Activated CD4-positive, alpha-beta T cell treated with anti-CD3 and anti-CD28 coated beads for 24 hours (primary cell): ENCODE measurements around the gene CYP2A6.
"Not testable (repeated sequence)": the region's sequence is repeated elsewhere in the genome, so short reads cannot be mapped to it uniquely, and the experiment has no call there.

Experiments
- DNase-seq, 2 donors: peaks; one replicate each; pipeline ENCODE4 v3.0.0-alpha.2; 2020; ENCODE audit warnings: low read depth in 2 of 2

CYP2A6 gene

GRCh38 chr19:40819479-40820234, 30.6 kb downstream of the CYP2A6 start:
- peak in 1 of 2 donors; percentile 53 for DNase-seq

- DNase-seq = peak; percentile 63 to 69
Observed at GRCh38 chr19:40818480-40819399, 31.5 kb downstream of the CYP2A6 start.

GRCh38 chr19:40815223-40815622, 35.0 kb downstream of the CYP2A6 start:
- no peak for DNase-seq

- DNase-seq = no peak
Observed at GRCh38 chr19:40813182-40813581, 37.1 kb downstream of the CYP2A6 start.

GRCh38 chr19:40812571-40812970, 37.7 kb downstream of the CYP2A6 start:
- not testable (repeated sequence) for DNase-seq

GRCh38 chr19:40811478-40812341, 38.5 kb downstream of the CYP2A6 start:
- DNase-seq = no peak

GRCh38 chr19:40810649-40811408, 39.4 kb downstream of the CYP2A6 start:
- not testable (repeated sequence) for DNase-seq

GRCh38 chr19:40810160-40810559, 40.1 kb downstream of the CYP2A6 start:
- DNase-seq = no peak

- DNase-seq = no peak
Observed at GRCh38 chr19:40809358-40810086, 40.7 kb downstream of the CYP2A6 start.

- DNase-seq = no peak
Observed at GRCh38 chr19:40808497-40808896, 41.8 kb downstream of the CYP2A6 start.

- DNase-seq = no peak
Observed at GRCh38 chr19:40808021-40808325, 42.3 kb downstream of the CYP2A6 start.

- no peak for DNase-seq
Observed at GRCh38 chr19:40807147-40808020, 42.9 kb downstream of the CYP2A6 start.

- peak; percentile 68 to 73 for DNase-seq
Observed at GRCh38 chr19:40806423-40807146, 43.7 kb downstream of the CYP2A6 start.

GRCh38 chr19:40805258-40805868, 44.9 kb downstream of the CYP2A6 start:
- no peak for DNase-seq

GRCh38 chr19:40804783-40805242, 45.4 kb downstream of the CYP2A6 start:
- DNase-seq = no peak

GRCh38 chr19:40803857-40804782, 46.1 kb downstream of the CYP2A6 start:
- DNase-seq = no peak

GRCh38 chr19:40803170-40803856, 46.9 kb downstream of the CYP2A6 start:
- DNase-seq = no peak
